HG03571 (cell line): ENCODE measurements around the gene CDK6.
"Not testable (repeated sequence)": the region's sequence is repeated elsewhere in the genome, so short reads cannot be mapped to it uniquely, and the experiment has no call there.

Source experiments
- ATAC-seq: cut with Tn5 transposase; IDR thresholded peaks from one replicate; pipeline ENCODE4 v1.9.1; 2021; ENCODE audit not compliant: unreplicated experiment

CDK6 gene

DNA sequence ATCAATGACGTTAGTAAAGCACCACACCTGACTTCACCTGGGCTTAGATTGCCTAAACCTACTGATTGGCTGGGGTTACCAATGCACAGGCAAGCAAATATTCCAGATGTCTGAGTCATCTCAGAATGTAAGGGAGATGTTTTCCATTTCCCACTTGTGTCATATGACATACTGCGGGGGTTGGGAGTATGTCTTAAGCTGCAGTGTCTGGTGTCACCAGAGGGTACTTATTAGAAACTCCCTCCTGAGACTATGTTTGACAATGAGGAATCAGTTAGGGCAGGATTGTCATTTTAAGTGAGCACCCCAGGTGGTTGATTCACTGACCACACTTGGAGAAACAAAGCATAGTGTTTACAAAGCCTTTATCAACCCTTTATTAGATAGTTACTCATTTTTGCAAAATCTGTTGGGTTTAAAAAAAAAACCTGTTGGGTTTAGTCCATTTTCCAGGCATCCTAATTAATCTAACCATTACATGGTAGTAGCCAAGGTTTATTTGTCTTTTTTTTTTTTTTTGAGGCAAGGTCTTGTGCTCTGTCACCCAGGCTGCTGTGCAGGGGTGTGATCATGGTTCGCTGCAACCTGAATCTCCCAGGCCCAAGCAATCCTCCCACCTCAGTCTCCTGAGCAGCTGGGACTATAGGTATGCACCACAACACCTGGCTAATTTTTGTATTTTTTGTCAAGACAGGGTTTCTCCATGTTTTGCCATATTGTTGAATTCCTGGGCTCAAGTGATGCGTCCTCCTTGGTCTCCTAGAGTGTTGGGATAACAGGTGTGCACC lies 72.5 kb downstream of the CDK6 start:
- ATAC-seq: no peak

DNA sequence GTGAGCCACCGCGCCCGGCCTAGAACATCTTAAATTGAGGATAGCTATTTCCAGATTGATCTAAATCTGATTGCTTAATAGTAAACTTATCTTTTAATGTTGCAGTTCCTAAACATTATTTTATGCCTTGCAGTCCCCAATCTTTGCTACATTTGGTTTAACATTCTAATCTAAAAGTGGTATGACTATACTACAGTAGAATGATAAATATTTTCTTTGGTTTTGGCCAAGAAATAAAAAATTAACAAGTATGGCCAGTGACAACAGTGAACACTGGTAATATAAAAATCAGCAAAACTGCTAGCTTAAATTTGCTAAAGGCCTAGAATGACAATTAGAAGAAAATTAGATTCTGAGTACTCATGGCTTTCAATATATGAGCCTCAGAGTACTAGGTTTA lies 73.5 kb downstream of the CDK6 start:
- no peak for ATAC-seq

DNA sequence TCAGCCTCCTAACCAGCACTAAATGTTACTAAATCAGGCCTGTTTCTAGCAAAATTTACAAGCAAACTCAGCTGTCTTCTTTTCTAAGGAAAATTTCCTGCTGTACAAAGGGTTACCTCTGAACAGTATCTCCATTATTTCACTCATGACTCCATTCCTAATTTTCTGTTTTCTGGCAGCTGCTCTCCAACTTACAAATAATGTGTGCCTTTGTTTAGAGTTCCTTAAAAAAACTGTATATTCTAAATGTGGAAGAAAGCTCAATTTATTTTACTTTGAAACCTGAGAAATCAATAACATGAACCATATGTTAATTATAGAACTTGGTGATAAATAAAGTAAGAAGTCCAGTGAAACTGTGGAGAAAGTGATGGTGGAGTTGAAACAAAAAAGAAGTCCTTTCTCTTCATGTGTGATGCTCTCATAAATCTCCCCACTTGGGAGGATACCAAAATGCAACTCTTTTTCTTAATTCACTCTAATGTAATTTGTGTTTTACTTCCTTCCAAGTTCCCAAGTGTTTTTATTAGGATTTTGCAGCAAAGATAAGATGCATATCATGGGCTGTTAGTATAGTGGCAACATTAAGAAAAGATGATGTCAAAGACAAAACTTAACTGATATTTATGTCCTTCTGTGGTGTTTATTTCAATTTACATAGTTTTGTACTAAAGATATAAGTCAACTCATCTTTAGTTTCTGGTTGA lies 74.8 kb downstream of the CDK6 start:
- ATAC-seq: no peak

DNA sequence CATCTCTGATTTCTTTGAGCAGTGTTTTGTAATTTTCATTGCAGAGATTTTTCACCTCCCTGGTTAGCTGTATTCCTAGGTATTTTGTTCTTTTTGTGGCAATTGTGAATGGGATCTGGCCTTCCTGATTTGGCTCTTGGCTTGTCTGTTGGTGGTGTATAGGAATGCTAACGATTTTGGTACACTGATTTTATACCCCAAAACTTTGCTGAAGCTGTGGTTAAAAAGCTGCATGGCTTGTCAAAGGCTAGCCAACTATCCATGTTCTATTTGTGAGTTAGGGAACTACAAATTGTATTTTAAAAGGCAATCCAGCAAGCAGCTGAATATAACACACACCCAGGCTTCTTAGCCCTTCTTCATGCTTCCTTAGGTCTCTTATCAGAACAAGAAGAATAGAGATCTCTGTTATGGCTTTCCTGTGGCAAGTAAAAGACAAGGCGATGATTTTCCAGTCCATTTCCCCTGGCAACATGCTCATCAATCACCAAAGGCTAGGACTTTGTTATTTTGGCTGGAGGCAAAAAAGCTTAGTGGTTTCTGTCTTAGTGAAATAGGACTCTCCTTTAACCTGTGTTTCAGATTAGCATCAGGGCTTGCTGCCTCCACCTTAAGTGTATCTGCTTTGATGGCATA lies 77.5 kb downstream of the CDK6 start:
- no peak for ATAC-seq

DNA sequence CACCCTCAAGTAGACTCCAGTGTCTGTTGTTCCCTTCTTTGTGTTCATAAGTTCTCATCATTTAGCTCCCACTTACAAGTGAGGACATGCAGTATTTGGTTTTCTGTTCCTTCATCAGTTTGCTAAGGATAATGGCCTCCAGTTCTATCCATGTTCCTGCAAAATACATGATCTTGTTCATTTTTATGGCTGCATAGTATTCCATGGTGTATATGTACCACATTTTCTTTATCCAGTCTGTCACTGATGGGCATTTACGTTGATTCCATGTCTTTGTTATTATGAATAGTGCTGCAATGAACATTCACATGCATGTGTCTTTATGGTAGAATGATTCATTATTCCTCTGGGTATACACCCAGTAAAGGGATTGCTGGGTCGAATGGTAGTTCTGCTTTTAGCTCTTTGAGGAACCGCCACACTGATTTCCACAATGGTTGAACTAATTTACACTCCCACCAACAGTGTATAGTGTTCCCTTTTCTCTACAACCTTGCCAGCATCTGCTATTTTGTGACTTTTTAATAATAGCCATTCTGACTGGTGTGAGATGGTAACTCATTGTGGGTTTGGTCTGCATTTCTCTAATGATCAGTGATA lies 79.0 kb downstream of the CDK6 start:
- not testable (repeated sequence) for ATAC-seq

DNA sequence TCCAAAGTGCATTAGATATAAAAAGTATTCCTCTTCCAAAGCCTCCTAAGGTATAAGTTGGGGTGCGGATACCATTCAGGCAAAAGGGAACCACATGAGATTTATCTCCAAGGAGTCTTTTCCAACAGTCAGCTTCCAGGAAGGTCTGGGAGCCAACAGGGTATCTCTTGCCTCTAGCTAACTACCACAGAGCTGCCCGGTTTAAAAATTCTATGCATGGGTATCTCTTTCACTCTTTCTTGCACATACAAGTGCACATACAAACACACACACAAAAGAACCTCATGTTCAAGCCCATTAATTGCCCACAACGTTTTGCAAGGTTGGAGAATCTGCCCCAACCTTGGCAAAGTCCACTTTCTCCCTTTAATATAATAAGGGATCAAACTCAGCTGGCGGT lies 80.7 kb downstream of the CDK6 start:
- no peak for ATAC-seq

DNA sequence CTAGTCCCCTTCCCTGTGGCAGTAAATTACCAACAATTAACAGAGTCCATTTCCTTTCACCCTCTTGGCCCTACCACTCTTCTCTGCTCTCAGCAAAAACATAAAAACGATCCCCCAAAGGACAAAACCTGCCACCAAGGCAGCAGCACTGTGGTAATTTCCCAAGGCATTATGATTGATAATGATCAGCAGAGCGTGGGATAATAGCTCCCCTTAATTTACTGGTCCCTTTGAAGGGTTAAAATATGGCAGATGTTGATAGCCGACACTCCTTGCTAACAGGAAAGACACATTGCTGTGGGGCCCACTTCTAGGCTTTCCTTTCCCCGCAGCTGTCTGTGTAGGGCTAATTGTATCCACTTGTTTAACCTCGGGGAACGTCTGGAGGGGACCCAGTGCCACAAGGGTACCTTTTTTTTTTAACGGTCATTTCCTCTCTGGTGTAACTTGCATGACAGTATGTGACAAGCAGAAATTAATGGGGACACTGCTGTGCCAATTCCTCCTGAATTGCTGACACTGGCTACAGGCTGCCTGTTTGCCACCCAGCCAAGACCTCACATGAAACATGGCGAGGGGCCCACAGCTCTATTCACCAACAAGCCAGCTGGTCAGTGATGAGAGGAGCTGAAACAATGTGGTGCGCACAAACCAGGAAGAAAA lies 81.3 kb downstream of the CDK6 start:
- no peak for ATAC-seq

DNA sequence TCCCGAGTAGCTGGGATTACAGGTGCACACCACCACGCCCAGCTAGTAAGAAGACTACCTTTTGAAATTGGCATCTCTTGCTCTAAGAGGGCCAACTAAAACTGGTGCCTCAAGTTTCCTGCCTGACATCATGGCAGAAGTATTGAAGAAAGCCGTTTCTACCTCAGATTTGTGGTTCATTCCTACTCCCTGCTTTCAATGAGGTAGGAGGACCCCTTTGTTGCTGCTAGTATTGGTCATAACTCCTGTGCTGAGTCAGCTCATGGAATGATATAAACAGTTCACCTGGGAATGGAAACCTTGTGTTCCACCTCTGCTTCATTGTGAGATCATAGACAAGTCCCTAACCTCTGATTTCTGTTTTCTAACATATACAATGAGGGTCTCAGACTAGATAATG lies 82.8 kb downstream of the CDK6 start:
- no peak for ATAC-seq

DNA sequence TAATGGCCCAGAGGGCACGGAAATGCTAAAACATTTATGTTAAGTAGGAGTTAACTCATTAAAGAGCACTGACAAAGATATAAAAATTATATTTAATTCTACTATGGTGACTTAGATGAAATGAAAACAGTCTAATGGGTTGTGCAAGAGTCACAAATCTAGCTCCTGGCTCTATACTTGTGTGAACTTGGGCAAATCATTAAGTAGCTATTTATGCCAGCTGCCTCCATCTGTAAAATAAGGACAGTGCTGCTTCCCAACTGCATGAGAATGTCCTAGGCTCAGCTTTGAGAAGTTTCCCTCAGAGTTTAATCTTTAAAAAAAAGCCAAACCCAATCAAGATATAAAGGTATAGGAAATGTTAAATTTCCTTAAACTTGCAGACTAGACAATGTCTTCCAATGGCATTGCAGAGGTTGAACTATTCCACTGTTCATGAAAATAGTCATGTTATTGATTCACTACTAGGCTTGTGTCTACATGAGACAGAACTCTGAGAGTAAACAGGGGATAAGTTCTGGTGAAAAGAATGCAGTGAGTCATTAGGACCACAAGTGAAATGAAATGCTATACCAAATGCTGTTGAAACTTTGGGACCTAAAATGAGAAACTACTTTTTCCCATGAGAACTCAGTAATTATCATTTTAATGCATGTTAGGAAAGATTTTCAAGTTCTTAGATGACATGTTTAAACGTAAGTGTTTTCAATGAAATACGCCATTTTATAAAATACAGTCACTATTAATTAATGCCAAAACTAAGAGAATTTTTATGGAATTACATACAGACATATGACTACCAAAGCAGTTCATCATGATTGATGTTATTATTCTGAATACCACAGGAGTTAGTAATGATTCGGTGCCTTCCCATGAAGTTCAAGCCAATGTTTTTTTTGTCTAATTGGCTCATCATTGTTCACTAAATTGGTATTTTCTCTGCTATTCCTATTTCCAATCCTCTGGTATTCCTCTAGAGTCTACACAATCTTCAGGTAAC lies 84.2 kb downstream of the CDK6 start:
- no peak for ATAC-seq

DNA sequence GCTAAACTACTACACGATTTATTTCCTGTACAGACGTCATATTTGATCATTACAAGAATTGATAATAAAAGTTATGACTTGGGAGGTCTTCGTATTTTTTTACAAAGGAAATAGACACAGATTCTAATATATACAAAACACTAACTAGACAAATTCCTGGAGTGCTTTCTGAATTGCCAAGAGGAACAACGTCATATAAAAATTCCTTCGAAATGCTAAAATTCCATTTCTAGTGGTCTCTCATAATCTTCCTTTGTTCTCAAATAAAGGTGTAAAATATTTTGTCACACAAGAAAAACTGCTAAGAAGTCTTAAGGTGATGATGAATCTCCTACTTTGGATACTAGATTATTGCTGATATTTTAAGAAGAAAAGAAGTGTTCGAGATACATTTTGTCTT lies 85.4 kb downstream of the CDK6 start:
- ATAC-seq: no peak

DNA sequence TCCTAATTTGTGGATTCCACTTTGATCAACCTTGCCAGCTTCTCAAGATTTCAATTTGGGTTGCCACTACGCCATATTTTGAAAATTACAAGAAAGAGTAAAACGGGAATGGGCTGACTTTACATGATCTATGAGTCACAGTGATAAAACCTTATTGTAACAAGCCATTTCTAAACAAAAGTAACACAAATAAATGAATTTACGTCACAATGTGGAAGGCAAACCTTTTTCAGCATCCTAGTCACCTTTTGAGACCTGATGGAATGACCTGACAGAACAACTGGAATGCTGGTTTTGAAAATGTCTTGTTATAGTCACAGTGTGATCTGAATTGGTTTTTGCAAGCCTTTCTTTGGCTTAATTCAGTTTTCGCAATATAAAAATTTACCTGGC lies 85.9 kb downstream of the CDK6 start:
- ATAC-seq: no peak

DNA sequence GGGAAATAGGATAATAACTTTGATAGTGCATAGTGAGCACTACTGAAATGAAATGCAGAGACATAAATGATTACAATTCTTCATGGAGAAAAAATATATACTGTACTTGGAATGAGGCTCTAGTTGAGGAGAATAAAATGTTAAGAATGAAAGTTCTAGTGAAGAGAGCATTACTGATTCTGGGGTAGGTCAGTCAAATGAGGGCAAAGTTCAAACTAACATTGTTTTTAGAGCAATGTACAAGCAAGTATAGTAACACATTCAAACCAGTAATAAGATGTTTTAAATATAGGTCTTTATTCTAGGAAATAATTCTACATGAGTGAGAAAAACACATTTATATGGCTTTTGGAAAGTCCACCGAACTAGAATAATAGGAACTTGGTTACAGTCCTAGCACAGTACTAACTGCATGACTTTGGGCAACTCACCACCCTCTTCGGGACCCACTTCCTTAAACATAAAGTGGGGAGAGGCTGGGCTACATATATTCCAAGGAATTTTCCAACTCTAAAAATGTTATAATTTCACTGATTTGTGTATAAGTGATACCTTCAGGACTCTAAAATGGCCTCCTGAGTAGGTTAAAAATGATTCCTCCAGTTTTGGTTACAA lies 86.4 kb downstream of the CDK6 start:
- no peak for ATAC-seq

DNA sequence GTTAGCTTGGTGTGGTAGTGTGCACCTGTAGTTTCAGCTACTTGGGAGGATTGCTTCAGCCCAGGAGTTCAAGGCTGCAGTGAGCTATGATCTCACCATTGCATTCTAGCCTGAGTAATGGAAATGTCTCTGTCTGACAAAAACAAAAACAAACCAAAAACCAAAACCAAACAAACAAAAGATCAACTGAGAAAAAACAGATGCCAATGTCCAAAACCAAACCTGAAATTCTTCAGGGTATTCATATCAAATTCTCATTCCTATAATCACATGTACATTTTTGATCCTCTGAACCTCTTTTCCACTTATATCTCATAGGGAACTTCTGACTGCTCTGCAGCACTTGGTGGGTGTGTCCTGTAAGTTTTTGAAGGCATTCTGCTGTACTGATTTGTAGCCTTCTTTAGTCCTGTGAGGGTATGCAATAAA lies 87.0 kb downstream of the CDK6 start:
- no peak for ATAC-seq

DNA sequence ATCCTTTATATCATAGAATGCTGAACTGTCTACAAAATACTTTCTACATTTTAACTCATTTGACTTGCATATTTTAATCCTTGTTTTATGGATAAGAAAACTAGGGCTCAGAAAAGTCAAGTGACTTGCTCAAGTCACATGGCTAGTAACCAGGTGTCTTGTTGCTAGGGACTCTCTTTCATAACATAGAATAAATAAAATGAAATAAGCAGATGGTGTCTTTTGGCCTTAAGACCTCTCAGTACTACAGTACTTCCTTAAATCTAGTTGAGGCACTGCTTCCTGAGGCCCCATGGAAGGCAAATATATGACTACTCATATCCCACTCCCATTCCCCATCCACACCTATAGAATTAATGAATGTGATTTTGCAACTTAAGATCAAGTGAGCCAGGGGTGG lies 87.9 kb downstream of the CDK6 start:
- no peak for ATAC-seq

DNA sequence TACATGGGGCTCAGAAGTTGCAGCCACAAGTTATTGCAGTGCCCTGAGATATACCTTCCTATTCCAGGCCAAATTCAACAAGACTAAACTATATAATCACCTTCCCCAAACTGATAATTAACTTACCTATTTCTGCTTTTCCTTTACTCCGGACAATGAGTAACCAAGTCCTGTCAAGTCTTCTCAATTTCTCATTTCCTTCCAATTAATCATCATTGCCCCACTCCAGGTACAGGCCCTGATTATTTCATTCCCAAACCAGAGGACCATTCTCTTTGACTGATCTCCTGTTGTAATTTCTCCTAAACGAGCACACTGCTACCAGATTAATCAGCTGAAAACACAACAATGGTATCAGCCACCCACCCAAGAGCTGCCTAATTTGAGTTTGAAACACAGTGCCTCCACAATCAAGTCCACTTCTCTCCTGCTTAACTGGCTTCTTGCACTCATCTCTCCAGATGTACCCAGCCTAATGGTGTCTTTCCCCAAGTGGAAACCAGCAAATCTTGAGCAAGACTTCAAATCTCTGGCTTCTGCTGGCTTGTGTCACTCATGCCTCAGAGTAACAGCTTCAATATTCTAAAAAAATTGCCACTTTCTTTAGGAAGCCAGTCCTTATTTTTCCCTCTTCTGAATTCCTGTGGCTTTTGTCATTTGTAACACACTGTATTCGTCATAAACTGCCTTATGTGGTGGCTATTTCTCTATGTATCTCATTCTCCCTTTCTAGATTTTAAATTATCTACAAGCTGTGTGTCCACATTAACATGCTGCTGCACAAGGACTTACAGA lies 89.1 kb downstream of the CDK6 start:
- ATAC-seq: no peak

DNA sequence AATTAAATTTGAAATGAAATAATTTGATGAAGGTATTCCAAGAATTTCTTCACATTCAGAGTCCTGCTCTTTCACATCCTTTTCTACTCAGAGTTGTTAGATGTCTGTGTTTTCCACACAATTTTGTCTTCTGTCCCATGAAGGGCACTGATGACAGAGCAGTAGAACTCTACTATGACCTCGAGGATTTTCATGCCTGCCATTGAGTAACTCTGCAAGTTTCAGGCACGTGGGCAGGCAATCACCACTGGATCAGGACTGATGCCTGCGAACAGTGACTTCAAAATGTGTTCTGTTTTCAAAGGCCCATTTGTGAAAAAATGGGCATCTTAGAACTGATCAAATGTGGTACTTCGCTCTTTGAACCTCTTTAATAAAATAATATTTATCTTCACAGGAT lies 91.1 kb downstream of the CDK6 start:
- ATAC-seq: no peak

DNA sequence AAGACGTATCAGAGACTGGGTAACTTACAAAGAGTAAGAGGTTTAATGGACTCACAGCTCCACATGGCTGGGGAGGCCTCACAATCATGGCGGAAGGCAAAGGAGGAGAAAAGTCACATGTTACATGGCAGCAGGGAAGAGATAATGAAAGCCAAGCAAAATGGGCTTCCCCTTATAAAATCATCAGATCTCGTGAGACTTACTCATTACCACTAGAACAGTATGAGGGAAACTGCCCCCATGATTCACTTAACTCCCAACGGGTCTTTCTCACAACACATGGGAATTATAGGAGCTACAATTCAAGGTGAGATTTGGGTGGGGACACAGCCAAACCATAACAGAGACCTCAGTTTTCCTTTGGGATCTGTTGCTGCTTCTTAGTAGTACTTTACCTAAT lies 92.2 kb downstream of the CDK6 start:
- ATAC-seq: not testable (repeated sequence)

DNA sequence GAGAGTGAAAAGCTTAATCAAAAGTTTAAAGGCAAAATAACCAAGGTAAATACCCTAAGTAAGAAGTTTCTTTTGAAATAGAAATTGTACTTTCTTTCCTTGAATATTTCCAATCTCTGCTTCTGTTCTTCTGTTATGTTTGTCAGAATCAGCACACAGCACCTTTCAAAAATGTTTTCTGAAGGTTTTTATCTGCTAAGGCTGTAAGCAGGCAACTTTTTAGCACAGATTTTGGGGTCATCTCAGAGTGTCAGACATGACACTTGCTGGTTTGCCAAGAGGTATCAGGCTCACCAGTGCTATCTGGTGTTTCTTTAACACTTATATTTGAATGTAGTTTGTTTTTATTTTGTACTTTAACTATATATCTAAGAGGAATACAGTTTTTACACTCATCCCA lies 94.2 kb downstream of the CDK6 start:
- ATAC-seq: no peak

DNA sequence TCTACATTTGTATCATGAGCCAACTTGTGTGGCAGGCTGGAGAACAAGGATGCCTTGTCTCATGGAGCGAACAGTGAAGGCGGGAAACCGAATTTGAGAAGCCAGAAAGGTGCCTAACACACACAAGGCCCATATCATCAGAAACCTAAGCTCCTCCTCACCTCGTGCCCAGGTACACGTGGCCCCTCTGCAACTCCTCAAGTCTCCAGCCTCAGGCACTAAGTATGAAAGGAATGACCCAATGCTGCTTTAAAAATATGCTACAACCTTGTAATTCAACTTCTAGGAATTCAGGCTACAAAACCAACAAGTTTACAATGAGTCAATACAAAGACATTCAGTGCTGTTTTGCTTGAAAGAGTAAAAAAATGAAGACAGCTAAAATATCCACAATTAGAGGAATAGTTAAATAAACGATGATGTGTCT lies 95.7 kb downstream of the CDK6 start:
- no peak for ATAC-seq
